Thoracic aorta (tissue), 2 donors: ENCODE data around the gene AVL9. TPM values are rescaled to one million over a fixed set of nuclear protein-coding genes. Genes with fewer than 3 reads are reported as not detected.

Experiments used
- ATAC-seq: fragments of 150-250 bp; one replicate; pipeline ENCODE4 v1.8.0; 2017; ENCODE audit warnings: low read depth; ENCODE audit not compliant: insufficient number of reproducible peaks, low FRiP score
- DNase-seq: peaks from one replicate; pipeline ENCODE4 v3.0.0-alpha.2; 2020; ENCODE audit warnings: low spot score
- H3K27ac ChIP-seq, 2 donors: fragments of 200-600 bp; sonication (generic); 1 replicate in 1 of 2; 2 replicates in 1 of 2; pipeline ENCODE4 v1.5.1; 2016; ENCODE audit warnings: mild to moderate bottlenecking in 2 of 2, moderate library complexity in 2 of 2
- H3K27me3 ChIP-seq: fragments of 200-600 bp; sonication (generic); replicated peaks from 2 replicates; pipeline ENCODE4 v1.6.0; 2016; ENCODE audit warnings: mild to moderate bottlenecking; ENCODE audit not compliant: insufficient read depth
- H3K36me3 ChIP-seq: fragments of 200-600 bp; sonication (generic); one replicate; pipeline ENCODE4 v1.5.1; 2016
- H3K4me1 ChIP-seq, 2 donors: fragments of 200-600 bp; sonication (generic); 1 replicate in 1 of 2; 2 replicates in 1 of 2; pipeline versions ENCODE4 v1.5.1 to v1.6.0; 2016; ENCODE audit warnings: low read depth in 2 of 2, mild to moderate bottlenecking in 1 of 2; ENCODE audit not compliant: control insufficient read depth in 1 of 2
- H3K4me3 ChIP-seq: fragments of 200-600 bp; sonication (generic); 2 replicates; pipeline ENCODE4 v1.5.1; 2016; ENCODE audit warnings: mild to moderate bottlenecking
- H3K9me3 ChIP-seq: fragments of 200-600 bp; sonication (generic); 2 replicates; pipeline ENCODE4 v1.5.1; 2016
- total RNA-seq, 2 donors: library from RNA; depleted of rRNA; stranded (reverse); fragments of >200 nt; gene quantifications; one replicate each; pipeline versions ENCODE4 v1.1.0 to v1.2.3, GENCODE V29; 2016
- TF ChIP-seq, protein P1 (sequence below): fragments of 200-600 bp; sonication (generic); IDR thresholded peaks from one replicate; pipeline ENCODE4 v1.5.1; 2019; ENCODE audit warnings: antibody characterized with exemption

Gene AVL9
- total RNA-seq, 2 donors from 2014 or later, result 18.3 to 19.5 TPM

DNA sequence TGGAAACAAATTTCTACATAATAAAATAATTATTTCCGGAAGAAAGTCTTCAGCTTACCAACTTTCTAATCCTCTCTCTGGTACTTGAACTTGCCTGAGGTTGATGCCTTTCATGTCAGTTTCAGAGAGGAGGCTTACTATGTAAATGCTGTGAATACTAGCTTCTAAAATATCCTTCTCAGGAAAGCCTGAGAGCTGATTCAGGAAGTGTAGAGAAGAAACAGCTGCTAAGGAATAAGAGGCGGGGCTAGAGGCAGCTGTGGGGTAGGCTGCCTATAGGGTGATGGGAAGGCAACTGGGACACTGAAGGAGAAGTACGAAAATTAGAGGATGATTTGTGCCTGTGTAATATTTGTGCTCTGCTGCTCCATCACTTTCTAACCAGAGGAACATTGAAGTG is 69.3 kb downstream of the AVL9 start:
- no peak overlapping the region for H3K27ac ChIP-seq
- TF ChIP-seq, protein P1, sequence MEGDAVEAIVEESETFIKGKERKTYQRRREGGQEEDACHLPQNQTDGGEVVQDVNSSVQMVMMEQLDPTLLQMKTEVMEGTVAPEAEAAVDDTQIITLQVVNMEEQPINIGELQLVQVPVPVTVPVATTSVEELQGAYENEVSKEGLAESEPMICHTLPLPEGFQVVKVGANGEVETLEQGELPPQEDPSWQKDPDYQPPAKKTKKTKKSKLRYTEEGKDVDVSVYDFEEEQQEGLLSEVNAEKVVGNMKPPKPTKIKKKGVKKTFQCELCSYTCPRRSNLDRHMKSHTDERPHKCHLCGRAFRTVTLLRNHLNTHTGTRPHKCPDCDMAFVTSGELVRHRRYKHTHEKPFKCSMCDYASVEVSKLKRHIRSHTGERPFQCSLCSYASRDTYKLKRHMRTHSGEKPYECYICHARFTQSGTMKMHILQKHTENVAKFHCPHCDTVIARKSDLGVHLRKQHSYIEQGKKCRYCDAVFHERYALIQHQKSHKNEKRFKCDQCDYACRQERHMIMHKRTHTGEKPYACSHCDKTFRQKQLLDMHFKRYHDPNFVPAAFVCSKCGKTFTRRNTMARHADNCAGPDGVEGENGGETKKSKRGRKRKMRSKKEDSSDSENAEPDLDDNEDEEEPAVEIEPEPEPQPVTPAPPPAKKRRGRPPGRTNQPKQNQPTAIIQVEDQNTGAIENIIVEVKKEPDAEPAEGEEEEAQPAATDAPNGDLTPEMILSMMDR, result no peak
- H3K9me3 ChIP-seq, result no peaks in the 10 kb centered on the region
- no peaks in the 10 kb centered on the region for H3K4me1 ChIP-seq
- H3K36me3 ChIP-seq, result peaks cover 7% of the 10 kb centered on the region
- ATAC-seq (no peak), DNase-seq (no peak)
- H3K27me3 ChIP-seq, result no peaks in the 10 kb centered on the region
- no peak overlapping the region for H3K4me3 ChIP-seq

DNA sequence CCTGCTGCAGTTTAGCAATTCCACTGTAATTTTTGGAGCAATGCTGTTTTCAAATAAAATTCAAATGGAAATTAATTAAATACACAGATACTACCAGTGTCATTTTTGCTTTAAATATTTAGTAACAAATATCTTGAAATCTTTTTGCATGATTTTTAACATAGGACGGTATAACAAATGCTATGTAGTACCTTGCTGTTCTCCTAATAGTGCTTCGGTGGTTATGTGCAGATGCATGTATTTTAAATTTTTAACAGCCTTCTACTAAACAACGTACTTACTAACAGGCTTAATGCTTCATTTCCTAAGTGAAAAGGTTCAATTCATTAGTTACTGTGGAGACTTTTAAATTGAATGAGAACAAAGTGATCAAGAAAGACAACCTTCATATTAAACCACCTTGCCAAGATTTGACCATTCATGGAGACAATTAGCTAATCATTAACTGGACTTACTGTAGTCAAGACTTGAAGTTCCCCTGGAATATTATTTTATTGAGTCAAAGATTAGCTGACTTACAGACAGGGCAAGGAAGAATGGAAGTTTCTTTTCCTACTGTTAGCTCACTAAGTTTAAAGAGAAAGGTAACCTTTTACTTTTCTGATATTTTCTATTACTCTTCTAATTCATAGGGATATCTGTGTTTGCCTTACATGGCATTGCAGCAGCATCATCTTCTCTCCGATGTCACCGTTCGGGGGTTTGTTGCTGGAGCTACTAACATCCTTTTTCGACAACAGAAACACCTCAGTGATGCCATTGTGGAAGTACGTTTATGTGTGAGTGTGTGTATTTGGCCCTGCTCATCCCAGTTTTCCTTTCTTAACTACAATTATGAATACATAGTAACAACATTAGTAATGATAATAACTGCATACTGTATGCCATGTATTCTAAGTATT is 74.3 kb downstream of the AVL9 start:
- Histone ChIP-seq H3K9me3 (no peaks in the 10 kb centered on the region), H3K27ac (no peak overlapping the region), H3K36me3 (peaks cover 13% of the 10 kb centered on the region), H3K27me3 (no peaks in the 10 kb centered on the region), H3K4me3 (no peak overlapping the region), H3K4me1 (no peaks in the 10 kb centered on the region)
- DNase-seq, result no peak
- TF ChIP-seq, protein P1, result no peak
- ATAC-seq, result no peak

DNA sequence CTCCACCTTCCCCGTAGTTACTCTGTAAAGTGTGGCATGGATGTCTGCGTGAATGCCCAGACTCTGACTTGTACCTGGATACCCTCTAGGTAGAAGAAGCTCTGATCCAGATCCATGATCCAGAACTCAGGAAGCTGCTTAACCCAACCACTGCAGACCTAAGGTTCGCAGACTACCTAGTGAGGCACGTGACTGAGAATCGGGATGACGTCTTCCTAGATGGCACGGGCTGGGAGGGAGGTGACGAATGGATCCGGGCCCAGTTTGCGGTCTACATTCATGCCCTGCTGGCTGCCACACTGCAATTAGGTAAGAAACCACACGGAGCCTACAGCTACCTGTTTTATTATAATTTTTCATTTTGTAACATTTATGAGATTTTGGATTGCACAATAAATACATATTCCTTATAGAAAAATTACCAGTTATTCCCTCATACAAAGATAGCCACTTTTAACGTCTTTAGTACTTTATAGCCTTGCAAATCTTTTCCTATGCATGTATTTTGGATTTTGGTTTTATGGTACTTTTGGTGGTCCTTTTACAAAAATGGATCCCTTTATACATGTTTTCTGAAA is 77.9 kb downstream of the AVL9 start:
- H3K9me3 ChIP-seq, result no peaks in the 10 kb centered on the region
- ATAC-seq, result no peak
- no peaks in the 10 kb centered on the region for H3K4me1 ChIP-seq
- H3K4me3 ChIP-seq, result no peak overlapping the region
- TF ChIP-seq, protein P1, result no peak
- no peaks in the 10 kb centered on the region for H3K27me3 ChIP-seq
- H3K27ac ChIP-seq, result no peak overlapping the region
- no peak for DNase-seq
- peaks cover 30% of the 10 kb centered on the region for H3K36me3 ChIP-seq

DNA sequence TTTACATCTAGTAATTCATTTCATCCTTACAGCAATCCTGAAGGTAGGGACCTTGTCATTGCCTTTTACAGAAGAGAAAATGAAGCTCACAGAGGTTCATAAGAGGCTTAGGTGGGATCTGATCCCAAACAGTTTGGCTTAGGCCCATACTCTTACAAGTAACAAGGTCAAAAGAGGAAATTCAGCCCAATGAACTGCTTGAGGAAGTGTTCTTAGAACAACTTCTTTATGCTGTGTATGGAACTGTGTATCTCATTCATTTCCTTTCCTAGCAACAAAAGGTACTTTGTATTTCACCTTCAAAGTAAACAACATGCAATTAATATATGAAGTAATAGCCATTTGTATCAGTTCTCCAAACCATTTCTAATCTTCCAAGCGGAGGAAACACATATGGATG is 79.3 kb downstream of the AVL9 start:
- peaks cover 30% of the 10 kb centered on the region for H3K36me3 ChIP-seq
- ATAC-seq (no peak), DNase-seq (no peak)

DNA sequence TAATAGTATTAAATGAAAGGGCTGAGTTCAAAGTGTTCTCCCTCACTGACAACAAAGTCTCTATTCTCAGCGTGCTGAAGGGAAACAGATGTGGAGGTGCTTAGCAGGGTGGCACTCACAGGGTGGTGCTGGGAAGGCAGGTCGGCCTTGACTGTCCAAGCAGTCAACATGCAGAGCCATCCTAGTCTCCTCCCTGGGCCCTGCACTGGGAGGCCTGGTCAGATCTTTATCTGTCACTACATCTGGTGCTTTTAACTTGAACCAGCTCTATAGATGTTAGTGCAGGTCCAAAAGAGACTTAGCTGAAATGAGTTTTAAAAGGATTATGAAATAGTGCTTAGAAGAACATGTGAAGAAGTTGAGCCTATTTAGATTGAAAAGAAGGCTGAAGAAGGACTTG is 82.1 kb downstream of the AVL9 start:
- no peaks in the 10 kb centered on the region for H3K9me3 ChIP-seq
- no peak overlapping the region for H3K27ac ChIP-seq
- H3K4me3 ChIP-seq, result no peak overlapping the region
- ATAC-seq, result no peak
- H3K4me1 ChIP-seq, result no peaks in the 10 kb centered on the region
- TF ChIP-seq, protein P1, result no peak
- H3K36me3 ChIP-seq, result peaks cover 38% of the 10 kb centered on the region
- DNase-seq, result no peak
- H3K27me3 ChIP-seq, result no peaks in the 10 kb centered on the region

More for the DNA sequence above, 79.3 kb downstream of the AVL9 start:
- no peaks in the 10 kb centered on the region for H3K9me3 ChIP-seq
- no peaks in the 10 kb centered on the region for H3K27me3 ChIP-seq
- TF ChIP-seq, protein P1, result no peak
- H3K27ac ChIP-seq, result no peak overlapping the region
- no peaks in the 10 kb centered on the region for H3K4me1 ChIP-seq
- no peak overlapping the region for H3K4me3 ChIP-seq
